HUDEP-2 (cell line): ENCODE data around the gene CCDC27.
A peak's percentile ranks its signal among the peaks of the same experiment; 100 is the strongest.

Source experiments
- DNase-seq, 76 experiments: peaks; one replicate each; lab custom pipeline; 2025; ENCODE audit not compliant: unreplicated experiment in 76 of 76; lab: John Stamatoyannopoulos, UW

The CCDC27 gene

DNA sequence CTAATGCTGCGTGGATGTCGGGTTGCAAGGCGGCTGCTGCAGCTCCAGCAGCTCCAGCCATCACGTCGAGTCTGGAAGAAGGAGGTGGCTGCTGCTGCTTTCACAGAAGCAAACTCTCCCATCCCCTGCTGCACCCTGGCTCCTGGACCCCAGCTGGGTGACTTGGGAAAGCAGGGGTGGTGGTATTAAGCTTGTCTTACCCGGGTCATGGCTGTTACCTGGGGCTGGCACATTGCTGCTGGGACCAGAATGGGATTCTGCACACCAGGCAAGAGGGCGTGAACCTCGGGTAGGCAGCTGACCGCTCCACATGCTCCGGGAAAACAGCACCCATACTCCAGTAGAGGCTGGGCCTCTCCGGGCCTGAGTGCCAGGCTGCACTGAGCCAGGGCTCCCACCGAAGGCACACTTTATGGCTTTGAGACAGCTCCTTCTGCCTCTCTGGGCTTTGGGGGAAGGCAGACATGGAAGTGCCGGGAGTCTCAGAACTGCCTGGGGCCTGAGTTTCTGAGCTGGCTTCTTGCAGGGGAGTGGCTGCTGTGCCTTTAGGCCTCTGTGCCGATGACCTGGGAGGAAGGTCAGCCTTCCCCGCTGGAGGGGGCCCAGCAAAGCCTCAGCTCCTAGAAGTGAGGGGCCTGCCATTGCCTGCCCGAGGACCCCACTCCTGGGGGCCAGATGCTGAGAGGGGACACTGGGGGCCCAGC lies 21.5 kb downstream of the CCDC27 start:
- peak in 42 of 76 experiments; percentile 7 to 68 (median 40) for DNase-seq

DNA sequence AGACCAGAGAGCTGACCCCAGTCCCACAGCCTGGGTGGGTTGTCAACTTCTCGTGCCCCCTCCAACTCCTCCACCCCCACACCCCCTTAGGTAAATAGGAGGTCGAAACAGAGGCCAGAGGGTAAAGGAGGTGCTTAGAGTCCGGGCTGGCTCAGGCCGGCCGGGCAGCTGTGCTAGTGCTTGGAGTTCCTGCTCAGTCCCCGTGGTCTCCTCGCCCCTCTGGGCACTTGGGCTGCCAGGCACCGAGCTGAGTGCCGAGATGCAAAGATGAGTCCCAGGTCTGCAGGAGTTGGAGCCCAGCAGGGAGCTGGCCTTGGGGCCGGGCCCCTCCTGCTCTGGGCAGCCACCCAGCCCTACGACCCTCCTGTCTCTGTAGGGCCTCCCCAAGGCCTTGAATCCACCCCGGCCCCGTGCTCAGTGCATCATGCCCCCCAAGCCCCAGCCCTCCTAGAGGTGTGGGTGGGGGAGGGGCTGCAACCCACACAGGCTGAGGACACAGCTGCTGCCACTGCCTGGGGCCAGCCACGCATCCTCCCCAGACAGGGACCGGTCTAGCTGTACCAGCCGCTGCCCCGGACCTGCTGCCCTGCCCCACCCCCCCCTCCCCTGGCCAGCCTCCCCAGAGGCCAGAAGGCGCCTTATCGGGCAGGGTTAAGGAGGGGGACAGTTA lies 22.2 kb downstream of the CCDC27 start:
- peak in 46 of 76 experiments; percentile 53 to 95 (median 88) for DNase-seq

DNA sequence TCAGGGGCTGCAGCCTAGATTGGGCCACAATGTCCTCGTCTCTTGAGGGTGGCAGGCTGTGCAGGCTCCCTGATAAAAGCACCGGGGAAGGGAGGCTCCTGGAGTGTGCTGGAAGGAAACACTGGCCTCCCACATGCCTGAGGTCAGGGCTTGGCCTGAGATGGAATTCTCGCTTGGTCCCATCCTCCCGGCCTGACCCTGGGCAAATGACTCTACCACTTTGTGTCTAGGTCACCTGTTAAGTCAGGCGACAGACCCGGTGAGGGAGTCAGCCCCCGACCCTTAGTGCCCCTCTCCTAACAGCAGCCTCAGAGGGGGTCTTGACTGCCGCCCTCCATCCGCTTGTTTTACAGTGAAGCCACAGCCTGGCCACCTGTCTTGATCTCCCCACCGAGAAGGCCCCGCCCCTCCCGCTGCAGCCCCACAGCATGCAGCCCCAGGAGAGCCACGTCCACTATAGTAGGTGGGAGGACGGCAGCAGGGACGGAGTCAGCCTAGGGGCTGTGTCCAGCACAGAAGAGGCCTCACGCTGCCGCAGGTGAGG lies 22.8 kb downstream of the CCDC27 start:
- peak in 71 of 76 experiments; percentile 42 to 95 (median 82) for DNase-seq

DNA sequence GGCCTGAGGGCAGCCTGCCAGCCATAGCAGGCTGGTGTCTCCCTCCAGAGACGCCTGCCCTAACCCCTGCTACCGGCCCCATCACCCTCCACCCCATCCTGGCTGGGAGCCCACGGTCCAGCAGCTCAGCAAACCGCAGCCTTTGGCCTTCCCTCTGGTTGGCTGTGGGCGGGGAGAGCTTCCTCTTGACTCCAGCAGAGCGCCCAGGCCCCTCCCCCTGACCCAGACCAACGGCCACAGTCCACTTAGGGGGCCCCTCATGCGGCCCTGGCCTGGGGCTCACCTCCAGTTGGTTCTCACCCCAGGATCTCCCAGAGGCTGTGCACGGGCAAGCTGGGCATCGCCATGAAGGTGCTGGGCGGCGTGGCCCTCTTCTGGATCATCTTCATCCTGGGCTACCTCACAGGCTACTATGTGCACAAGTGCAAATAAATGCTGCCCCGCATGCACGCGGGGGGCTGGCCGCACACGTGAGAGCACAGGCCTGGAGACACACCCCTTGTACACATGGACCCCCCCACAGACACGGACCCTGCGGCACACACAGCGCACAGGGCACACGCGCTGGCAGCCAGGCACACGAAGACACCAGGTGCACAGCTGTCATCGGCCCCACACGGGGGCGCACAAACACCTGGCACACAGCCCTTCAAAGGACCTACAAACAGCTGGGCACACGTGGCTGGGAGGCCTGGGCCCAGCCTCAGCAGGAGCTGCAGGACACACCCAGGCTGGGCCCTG lies 23.4 kb downstream of the CCDC27 start:
- peak in 74 of 76 experiments; percentile 56 to 94 (median 84) for DNase-seq

DNA sequence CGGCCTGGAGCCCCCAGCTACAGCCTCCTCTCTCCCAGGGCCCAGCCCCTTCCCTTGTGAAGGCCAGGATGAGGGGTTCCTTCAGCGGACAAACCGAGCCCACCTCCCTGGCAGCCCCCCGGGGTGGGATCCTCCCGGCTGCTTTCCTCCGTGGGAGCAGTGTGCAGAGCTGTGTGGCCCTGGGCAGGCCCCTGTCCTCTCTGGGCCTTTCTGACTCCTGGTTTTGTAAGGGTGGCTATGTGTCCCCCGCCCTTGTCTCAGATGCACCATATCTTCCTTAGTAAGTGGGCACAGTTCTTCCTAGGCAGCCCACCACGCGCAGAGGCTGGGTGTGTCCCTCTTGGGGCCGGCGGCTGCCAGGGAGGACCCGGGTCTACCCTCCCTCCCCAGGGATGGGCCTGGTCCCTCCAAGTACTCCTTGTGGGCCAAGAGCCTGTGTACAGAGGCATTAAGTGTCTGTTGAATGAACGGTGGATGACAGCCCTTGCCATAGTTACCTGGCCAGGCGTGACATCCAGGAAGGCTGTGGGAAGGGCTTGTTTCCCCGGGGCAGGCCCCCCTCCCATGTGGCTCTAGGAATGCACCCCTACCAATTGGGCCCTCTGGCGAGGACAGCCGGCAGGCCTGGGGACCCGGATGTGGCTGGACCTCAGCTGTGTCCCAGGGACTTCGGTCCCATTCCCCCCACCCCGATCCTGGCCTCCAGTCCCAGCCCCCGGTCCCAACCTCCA lies 24.1 kb downstream of the CCDC27 start:
- DNase-seq: peak in 27 of 76 experiments; percentile 17 to 72 (median 45)

DNA sequence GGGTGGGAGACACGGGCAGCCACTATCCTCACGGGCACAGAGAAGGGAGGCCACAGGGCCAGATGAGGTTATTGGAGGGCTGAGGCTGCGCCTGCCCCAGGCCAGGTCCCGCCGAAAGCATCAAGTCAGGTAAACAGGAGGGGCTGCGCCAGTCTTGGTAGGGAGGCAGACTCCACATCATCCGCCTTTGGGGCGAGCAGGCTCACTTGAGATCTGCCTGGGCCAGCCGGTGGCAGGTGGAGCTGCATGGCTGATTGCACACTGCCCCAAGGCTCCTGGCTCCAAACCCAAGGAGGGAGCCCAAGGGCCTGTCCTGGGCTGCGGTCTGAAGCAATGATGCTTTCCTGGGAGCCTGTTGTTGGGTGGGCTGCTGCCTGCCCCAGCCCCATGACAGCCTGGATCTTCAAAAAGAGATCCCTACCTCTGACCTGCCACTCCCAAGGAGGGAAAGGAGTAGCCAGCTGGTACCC lies 24.9 kb downstream of the CCDC27 start:
- peak in 26 of 76 experiments; percentile 2 to 53 (median 24) for DNase-seq

DNA sequence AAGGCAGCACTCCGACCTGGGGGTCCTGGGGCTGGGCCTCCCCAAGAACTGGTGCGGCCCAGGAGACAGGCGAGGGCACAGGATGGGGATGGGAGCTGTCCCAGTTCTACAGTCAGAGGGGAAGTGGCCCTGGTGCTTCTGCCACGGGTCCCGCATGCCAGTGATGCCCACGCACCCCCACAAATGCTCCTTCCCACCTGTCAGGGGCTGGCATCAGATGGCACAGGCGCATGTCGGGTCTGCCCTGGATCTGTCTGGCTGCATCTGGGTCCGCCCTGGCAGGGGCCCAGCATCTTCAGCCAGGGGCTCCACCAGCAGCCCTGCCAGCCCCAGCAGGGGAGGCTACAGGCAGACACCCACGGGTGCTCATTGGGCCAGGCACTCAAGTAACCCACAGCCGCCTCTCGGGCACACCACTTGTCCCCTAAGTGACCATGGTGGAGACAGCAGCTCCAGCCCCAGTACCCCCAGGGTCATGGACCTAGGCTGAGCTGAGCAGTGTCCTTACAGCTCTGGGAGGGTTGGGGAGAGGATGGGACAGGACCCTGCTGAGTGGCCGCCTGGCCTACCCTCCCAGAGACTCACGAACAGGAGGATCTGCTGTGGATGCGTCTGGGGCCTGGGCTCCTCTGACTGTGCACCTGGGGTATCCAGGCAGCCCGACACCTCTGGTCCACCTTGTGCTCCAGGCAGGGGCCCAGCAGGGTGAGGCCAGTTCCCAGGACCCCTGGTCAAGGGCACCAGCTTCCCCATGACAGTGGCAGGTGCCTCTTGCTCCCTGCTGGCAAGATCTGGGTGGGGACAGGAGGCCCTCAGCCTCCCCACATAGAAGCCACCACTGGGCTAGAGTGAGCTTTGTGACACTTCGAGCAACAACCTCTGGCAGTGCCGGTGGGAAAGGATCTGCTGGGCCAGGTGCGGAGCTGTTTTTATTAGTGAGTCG lies 25.7 kb downstream of the CCDC27 start:
- DNase-seq: peak in 26 of 76 experiments; percentile 10 to 71 (median 33)

DNA sequence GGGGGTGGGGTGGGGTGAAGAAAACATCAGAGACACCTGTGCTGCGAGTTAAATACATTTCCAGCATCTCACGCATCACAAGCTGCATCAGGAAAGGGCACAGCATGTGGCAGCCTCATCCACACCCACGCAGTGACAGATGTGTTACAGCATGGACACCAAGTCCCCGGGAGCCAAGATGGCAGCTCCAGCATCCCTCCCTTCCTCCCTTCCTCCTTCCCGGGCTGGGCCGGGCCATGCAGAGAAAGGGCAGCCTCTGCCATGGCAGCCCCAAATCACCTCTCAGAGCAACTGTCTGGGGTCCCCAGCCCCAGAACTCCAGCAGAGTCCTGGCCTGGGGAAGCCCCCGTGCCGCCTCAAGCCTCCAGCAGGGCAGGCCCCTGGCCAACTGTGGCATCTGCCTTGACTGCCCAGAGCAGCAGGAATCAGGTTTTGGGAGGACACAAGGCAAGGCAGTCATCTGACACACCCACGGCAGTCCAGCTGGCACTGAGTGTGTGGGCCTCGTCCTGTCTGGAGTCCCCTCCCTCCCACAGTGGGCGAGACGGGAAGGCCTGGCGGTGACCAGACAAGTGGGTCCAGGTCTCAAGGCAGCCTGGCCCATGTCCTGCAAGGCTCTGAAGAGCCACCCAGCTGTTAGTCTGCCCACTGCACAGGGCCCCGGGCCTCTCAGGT lies 26.5 kb downstream of the CCDC27 start:
- DNase-seq: peak in 37 of 76 experiments; percentile 5 to 64 (median 30)

DNA sequence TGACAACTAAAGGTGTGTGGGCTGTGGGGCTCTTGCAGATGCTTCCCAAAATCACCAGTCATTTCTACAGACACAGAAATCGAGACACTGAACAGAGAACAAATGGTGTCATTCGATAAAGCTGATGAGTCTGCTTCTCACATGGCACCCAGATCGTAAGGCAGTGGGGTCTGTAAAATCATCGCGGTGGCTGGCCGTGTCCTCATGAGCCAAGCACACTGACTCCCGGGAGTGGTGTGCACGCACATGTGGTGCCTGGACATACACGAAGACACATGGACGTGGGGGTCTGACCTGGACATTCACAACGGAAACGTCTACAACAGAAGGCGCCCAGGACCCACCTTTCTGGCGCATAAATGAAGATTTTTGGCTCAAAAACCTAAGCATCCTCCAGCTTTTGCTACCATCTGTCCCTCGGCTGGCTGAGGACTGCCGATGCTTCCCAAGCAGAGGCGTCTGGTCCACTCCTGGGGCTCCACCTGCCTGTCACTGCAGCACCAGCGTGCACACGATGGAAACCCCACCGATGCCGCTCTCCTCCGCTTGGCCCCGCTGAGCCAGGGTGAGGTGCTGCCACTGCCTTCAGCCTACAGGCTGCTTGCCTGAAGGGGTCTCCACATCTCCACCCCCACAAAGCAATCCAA lies 27.1 kb downstream of the CCDC27 start:
- peak in 15 of 76 experiments; percentile 9 to 64 (median 25) for DNase-seq

DNA sequence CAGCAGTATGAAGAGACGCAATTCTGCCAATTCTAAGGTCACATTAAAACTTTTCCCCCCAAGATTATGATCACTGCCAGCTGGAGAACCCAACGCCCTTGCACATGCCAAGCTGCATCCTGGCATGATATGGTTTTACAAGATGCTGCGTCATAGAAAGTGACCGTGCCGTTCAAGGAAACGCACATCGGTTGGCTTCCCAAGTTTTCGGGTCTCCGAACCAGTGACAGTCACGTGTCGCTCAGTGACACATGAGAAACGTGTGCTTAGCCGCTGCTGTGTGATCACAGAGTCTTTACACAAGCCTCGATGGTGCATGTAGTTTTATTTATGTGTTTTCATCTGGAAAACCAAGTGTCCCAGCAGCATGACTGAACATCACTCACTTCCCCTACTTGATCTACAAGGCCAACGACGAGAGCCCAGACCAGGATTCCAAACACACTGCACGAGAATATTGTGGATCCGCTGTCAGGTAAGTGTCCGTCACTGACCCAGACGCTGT lies 27.7 kb downstream of the CCDC27 start:
- DNase-seq: peak in 1 of 76 experiments; percentile 43

DNA sequence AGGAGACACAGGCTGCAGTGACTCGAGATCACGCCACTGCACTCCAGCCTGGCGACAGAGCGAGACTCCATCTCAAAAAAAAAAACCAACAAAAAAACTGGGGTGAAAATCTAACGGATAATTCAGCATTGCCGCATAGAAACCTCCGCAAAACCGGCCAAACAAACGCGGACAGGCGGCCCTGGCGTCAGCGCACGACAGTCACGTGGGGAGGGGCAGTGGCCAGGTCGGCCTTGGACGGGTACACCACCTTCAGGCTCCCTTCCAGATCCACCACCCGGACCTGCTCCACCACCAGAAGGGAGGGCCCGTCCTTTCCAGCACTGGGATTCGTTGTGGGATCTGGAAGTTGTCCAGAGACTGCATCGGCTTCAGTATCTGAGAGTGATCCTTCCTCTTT lies 28.7 kb downstream of the CCDC27 start:
- no peak for DNase-seq

DNA sequence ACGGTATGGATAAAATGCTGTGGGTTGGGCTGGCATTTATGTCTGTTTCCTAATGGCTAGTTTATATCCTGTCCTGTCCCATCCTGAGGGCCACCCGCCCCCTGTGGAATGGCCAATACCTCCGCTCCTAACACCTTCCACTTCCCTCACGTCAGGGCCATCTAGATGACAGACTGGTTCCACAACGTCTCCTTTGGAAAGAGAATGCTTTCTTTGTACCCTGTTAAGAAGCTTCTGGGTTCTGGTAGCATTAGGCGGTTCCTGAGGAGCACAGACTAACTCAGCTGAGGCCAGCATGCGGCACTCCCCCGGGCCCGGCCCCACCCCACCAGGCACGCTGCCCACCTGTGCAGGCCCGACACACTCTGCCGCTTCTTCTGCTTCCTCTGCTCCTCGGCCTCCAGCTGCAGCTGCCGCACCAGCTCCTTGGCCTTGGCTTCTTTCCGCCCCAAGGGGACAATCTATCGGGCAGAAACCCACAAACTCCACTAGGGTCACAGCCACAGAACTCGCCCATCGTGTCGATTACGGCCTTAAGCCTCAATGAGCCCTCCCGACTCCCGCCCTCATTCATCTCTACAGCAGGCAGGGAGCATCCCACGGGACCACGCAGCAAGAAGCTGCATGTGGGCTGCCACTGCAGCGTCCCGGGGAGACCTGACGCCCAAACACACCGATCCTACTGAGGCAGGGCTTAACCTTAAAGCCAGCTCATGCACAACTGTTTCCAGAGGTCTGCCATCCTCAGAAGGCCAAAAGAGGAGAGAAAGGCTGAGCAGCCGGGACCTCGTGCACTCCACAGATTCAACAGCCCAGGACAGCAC lies 31.6 kb downstream of the CCDC27 start:
- no peak for DNase-seq

DNA sequence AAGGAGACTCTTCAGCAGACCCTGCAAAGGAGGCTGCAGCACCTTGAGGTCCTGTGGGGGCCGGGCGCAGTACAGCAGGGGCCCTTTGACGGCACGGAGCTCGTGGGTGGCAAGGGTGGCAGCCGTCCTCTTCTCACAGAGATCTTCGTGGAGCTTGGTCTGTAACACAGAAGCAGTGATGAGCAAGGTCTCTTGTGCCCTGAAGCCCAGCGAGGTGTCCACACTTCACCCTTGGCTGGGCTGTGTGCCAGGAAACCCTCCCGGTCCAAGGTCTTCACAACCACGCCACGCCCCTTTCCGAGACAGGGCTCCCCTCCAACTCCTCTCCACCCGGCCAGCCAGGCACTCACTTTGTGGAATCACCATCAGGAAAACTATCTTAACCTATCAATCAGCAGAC lies 32.8 kb downstream of the CCDC27 start:
- no peak for DNase-seq

DNA sequence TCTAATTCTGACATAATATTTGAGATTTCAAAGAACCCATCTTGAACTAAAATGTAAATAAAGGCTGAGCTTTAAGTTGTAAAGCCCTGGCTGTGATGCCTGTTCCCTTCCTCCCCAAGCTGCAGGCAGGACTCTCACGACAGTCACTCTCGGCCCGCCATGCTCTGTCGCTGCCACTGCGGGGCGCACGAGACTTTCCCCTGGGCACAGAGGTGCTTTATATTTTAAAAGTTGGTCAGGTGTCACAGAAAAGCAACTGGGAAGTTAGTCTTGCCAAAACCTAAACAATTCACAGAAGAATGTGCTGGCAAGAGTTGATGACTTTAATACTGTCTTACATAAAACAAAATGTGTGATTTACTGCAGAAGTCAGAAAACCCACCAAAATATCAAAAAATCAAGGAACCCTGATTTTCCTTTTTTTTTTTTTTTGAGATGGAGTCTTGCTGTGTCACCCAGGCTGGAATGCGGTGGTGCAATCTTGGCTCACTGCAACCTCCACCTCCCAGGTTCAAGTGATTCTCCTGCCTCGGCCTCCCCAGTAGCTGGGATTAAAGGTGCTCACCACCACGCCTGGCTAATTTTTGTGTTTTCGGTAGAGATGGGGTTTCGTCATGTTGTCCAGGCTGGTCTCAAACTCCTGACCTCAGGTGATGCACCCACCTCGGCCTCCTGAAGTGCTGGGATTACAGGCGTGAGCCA lies 33.4 kb downstream of the CCDC27 start:
- peak in 36 of 76 experiments; percentile 5 to 63 (median 26) for DNase-seq

DNA sequence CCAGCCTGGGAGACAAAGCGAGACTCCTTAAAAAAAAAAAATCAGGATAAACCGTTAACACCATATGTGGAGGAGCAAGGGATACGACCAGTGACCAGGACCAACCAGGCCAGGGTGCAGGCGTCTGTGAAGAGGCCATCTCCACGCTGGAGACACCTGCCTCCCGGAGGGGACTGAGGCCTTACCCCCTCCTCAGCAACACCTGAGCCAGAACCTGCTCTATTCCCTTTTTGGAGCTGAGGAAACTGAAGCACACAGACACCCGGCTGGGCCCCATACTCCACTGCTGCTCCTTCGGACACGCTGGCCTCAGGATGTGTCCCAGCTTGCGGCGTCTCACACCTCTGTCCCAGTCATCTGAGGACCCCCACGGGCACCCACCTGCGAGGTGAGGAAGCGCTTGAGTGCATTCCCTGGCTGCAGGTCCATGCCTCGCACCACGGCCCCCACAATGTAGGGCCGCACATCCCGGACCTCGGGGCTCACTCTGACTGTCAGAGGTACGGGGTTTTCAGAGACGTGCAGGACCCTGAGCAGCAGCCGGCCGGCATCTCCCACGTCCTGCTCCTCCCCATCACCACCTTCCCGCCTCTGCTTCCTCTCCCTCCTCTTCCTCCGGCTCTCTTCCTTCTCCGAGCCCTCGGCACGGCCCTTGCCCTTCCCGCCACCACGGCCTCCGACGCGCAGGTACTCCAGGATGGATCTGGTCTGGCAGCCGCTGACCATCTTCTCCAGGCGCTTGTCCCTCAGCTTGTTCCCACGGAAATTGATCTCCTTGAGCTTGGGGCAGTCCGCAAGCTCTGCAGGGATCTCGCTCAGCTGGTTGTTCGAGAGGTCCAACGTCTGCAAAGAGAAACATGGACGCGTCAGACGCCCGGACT lies 34.5 kb downstream of the CCDC27 start:
- DNase-seq: no peak

DNA sequence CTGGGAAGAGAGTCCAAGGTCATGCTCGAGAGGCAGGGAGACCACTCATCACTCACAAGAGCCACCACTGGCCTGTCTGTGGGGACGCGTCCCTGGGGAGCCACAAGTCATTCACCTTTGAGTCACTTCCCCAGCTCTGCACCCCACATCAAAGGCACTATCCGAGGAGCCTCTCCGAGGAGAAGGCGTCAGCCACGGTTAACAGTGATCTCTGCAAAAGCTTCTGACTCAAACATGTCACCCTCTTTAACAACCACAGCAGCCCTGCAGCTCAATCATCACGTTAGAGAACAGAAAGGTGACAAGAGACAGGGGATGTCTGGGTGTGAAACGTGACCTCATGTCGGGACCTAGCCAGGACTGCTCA lies 35.1 kb downstream of the CCDC27 start:
- DNase-seq: no peak
